Activated CD4-positive, alpha-beta T cell treated with anti-CD3 and anti-CD28 coated beads, Interleukin-2, amount 50 U/mL, for 24 hours (primary cell): ENCODE results near the gene LRRC4.

Experiments
- DNase-seq, 2 donors: peaks; one replicate each; pipeline ENCODE4 v3.0.0-alpha.2; 2020; ENCODE audit warnings: low read depth in 1 of 2, low spot score in 1 of 2

LRRC4 gene

GRCh38 chr7:128008141-128008540, 23.1 kb downstream of the LRRC4 start:
- DNase-seq: no peak

- DNase-seq: no peak
These were observed 23.9 kb downstream of the LRRC4 start for GRCh38 chr7:128007303-128007680.

- no peak for DNase-seq
These were observed 24.5 kb downstream of the LRRC4 start for GRCh38 chr7:128006550-128007302.

- DNase-seq: no peak
These were observed 25.5 kb downstream of the LRRC4 start for GRCh38 chr7:128005759-128006159.

GRCh38 chr7:128005117-128005516, 26.1 kb downstream of the LRRC4 start:
- no peak for DNase-seq

- no peak for DNase-seq
These were observed 26.6 kb downstream of the LRRC4 start for GRCh38 chr7:128004623-128005022.

GRCh38 chr7:128003787-128004186, 27.4 kb downstream of the LRRC4 start:
- no peak for DNase-seq

- DNase-seq: no peak
These were observed 28.1 kb downstream of the LRRC4 start for GRCh38 chr7:128003167-128003566.

GRCh38 chr7:128000854-128001265, 30.4 kb downstream of the LRRC4 start:
- DNase-seq: no peak

GRCh38 chr7:128000048-128000447, 31.2 kb downstream of the LRRC4 start:
- DNase-seq: no peak

- no peak for DNase-seq
These were observed 32.6 kb downstream of the LRRC4 start for GRCh38 chr7:127998671-127999070.

GRCh38 chr7:127997226-127997922, 33.9 kb downstream of the LRRC4 start:
- no peak for DNase-seq

GRCh38 chr7:127996253-127997071, 34.8 kb downstream of the LRRC4 start:
- no peak for DNase-seq

- DNase-seq: no peak
These were observed 35.4 kb downstream of the LRRC4 start for GRCh38 chr7:127995881-127996215.

- no peak for DNase-seq
These were observed 35.9 kb downstream of the LRRC4 start for GRCh38 chr7:127995156-127995880.

GRCh38 chr7:127993987-127994386, 37.2 kb downstream of the LRRC4 start:
- no peak for DNase-seq

- DNase-seq: no peak
These were observed 37.9 kb downstream of the LRRC4 start for GRCh38 chr7:127993317-127993716.

GRCh38 chr7:127988751-127989150, 42.5 kb downstream of the LRRC4 start:
- no peak for DNase-seq

GRCh38 chr7:127986581-127987521, 44.4 kb downstream of the LRRC4 start:
- no peak for DNase-seq

GRCh38 chr7:127983804-127984332, 47.4 kb downstream of the LRRC4 start:
- no peak for DNase-seq
